ENCODE measurements around the gene GNL3L.
"Not testable (repeated sequence)": the region's sequence is repeated elsewhere in the genome, so short reads cannot be mapped to it uniquely, and the experiment has no call there.

Gene GNL3L

DNA sequence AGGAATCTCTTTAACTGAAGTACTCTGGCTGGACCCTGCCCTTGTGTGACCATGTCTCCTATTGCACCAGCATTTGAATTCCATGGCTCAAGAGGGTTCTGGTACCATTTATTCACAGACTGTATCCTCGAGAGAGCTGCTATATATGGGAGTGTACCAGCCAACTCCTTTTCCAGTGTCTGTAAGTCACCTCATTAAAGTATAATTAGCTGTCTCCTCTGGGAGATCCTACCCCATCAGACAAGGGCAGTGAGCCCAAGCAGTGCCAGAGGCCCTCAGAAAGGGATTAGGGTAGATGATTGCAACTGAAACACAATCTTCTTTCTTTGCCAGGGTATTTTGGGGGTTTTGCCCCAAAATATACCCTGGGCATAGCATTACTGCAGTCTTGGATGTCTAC, 31.6 kb downstream of the GNL3L start:
- DNase-seq (ENCODE audit: low spot score) = no peak

DNA sequence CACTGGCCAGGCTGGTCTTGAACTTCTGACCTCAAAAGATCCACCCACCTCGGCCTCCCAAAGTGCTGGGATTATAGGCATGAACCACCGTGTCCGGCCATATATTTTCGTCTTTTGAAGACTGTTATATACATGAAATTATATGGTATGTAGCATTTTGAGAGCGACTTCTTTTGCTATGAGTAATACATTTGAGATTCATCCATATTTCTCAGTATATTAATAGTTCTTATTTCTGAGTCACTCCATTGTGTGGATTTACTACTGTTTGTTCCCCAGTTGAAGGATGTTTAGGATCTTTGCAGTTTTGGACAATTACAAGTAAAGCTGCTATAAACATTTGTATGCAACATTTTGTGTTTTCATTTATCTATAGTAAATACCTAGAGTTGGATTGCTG, 34.9 kb downstream of the GNL3L start:
- no peak for DNase-seq (ENCODE audit: low spot score)

DNA sequence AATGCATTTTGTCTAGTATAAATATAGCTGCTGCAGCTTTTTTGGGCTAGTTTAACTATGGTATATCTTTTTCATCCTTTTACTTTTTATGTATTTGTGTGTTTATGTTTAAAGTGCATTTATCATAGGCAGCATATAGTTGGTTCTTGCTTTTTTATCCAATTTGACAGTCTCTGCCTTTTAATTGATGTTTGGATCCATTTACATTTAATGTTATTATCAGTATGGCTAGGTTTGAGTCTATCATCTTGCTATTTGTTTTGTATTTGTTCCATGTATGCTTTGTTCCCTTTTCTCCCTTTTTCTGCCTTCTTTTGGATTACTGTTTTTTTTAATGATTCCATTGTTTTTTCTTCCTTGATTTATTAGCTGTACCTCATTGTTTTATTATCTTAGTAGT, 40.3 kb downstream of the GNL3L start:
- no peak for DNase-seq (ENCODE audit: low spot score)

DNA sequence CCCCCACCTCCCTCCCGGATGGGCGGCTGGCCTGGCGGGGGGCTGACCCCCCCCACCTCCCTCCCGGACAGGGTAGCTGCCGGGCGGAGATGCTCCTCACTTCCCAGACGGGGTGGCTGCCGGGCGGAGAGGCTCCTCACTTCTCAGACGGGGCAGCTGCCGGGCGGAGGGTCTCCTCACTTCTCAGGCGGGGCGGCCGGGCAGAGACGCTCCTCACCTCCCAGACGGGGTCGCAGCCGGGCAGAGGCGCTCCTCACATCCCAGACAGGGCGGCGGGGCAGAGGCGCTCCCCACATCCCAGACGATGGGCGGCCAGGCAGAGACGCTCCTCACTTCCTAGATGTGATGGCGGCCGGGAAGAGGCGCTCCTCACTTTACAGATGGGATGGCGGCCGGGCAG, 42.6 kb downstream of the GNL3L start:
- not testable (repeated sequence) for DNase-seq (ENCODE audit: low spot score)

DNA sequence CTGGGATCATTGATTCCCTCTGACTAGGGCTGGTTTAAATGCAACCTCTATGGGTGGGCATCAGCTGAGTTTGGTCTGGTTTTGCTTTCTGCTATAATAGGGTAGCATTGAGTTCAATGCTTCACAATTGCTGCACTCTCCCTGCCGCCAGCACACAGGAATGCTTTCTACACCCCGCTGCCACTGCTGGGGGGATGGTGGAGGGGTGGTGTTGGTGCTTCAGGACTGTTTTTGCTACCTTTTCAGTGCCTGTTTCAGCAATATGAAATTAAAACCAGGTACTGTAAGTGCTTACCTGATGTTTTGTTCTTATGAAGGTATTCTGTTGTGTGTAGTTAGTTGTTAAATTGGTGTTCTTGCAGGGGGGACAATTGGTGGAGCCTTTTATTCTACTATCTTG, 67.7 kb downstream of the GNL3L start:
- DNase-seq (ENCODE audit: low spot score) = no peak

DNA sequence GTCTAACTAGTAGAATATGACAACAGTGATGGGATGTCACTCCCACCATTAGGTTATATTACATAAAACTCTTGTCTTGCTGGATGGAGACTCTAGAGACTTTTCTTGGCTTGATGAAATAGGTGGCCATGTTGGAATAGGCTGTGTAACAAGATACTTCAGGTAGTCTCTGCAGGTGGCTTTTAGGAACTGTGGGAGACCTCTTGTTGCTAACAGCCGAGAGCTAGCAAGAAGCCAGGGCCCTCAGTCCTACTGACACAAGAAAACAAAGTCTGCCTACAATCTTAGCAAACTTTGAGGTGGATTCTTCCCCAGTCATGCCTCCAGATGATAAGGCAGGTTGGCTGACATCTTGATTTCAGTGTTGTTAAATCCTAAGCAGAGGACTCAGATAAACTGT, 72.5 kb downstream of the GNL3L start:
- no peak for DNase-seq (ENCODE audit: low spot score)
